Measurements from ENCODE around the gene SYCE3.

SYCE3 gene

GRCh38 chr22:50502628-50503474, 59.9 kb downstream of the SYCE3 start (continued):
- no peak for TF ChIP-seq TSHZ2 (CRISPR knock-in tag; IDR thresholded peaks at IDR 0.05)
- no peak for TF ChIP-seq ZFP30 (CRISPR knock-in tag; IDR thresholded peaks at IDR 0.05)
- no peak for TF ChIP-seq ZNF70 (CRISPR knock-in tag; IDR thresholded peaks at IDR 0.05)

GRCh38 chr22:50502096-50502495, 60.6 kb downstream of the SYCE3 start:
- ATAC-seq, result no peak
- no peak for TF ChIP-seq ESRRG (CRISPR knock-in tag; IDR thresholded peaks at IDR 0.05)
- no peak for TF ChIP-seq TCF4 (CRISPR knock-in tag; IDR thresholded peaks at IDR 0.05; ENCODE audit: borderline replicate concordance)
- no peak for TF ChIP-seq OSR1 (CRISPR knock-in tag; IDR thresholded peaks at IDR 0.05)
- no peak for TF ChIP-seq TOX (CRISPR knock-in tag; IDR thresholded peaks at IDR 0.05; ENCODE audit: borderline replicate concordance)

Measured in SK-N-SH treated with all-trans-retinoic acid at 6 μM for 48 hours (cell line).